ENCODE measurements around the gene HNRNPA3. TPM values are rescaled to one million over a fixed set of nuclear protein-coding genes. Genes with fewer than 3 reads are reported as not detected.

Gene HNRNPA3
- polyA plus RNA-seq, 3 donors: 26.5 to 71.7 (median 43.0) TPM

DNA sequence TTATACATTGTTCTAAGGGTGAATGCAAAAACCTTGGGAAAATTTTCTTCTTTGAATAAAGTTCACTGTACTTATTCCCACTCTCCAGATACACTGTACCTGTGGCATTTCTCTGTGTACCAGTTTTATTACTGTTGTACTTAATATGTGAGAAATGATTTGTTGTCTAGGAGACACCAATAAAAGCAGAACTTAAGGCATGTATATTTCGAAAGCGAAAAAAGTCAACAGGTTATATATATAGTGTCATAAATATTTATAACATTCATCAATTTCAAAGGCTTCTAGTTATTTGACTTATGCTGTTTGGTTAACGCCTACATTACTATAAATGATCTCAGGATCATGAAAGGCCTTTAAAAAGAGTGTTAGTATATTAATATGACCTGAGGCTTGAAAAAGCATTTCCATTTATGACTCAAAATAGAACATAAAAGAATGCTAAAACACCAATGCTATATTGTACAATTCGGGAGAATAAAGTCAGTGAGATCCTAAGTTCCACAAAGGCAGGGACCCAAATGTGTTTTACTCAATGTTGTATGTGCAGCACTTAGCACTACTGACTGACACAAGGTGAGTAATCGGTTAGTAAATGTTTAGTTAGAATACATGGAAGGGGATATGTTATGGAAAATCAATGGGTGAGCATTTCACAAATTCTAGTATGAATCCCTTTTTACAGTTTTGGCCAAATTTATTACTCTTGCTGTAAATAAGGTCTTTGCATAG is 32.2 kb upstream of the HNRNPA3 start:
- no peaks in the 10 kb centered on the region for H3K36me3 Mint-ChIP-seq
- no peaks in the 10 kb centered on the region for H3K4me1 ChIP-seq (ENCODE audit: control insufficient read depth in 1 of 2, insufficient read depth in 2 of 2, low read length in 2 of 2)
- H3K9me3 Mint-ChIP-seq: peaks cover 0 to 2% (median 1%) of the 10 kb centered on the region in 7 donors
- no peaks in the 10 kb centered on the region for H3K9me3 ChIP-seq (replicated peaks in 1 of 2; ENCODE audit: control insufficient read depth in 1 of 2, insufficient read depth in 1 of 2, low read length in 2 of 2)
- H3K4me3 Mint-ChIP-seq: no peak overlapping the region
- intact Hi-C loops (cut with micrococcal nuclease): no loop called here
- WGBS (ENCODE audit: insufficient coverage): no CpG with 5 or more reads among the region's 5 CpGs
- DNase-seq: no peak
- H2AFZ ChIP-seq (ENCODE audit: insufficient read depth, low read depth, low read length, poor library complexity, severe bottlenecking): no peak overlapping the region
- no peaks in the 10 kb centered on the region for H3K4me1 Mint-ChIP-seq
- H3K79me2 ChIP-seq (ENCODE audit: insufficient read depth, low read length): no peaks in the 10 kb centered on the region
- H3K27me3 Mint-ChIP-seq (ENCODE audit: low read depth in 3 of 3): peaks cover 2 to 5% (median 2%) of the 10 kb centered on the region in 3 donors
- no peak overlapping the region for H3K27ac ChIP-seq (ENCODE audit: low read depth in 1 of 2, low read length in 2 of 2)
- H3K27ac Mint-ChIP-seq: no peak overlapping the region
- H4K20me1 ChIP-seq (ENCODE audit: insufficient read depth, low read length): no peaks in the 10 kb centered on the region
- no peak overlapping the region for H3K4me3 ChIP-seq (replicated peaks in 1 of 3; ENCODE audit: low read depth in 2 of 3, low read length in 3 of 3)
- no peak overlapping the region for H3K4me2 ChIP-seq (replicated peaks; ENCODE audit: extremely low read depth, low read length, poor library complexity, severe bottlenecking)
- no peak overlapping the region for H3K9ac ChIP-seq (ENCODE audit: insufficient read depth, low read length, poor library complexity, severe bottlenecking)
- H3K36me3 ChIP-seq (replicated peaks in 1 of 2; ENCODE audit: control insufficient read depth in 1 of 2, insufficient read depth in 2 of 2, low read length in 2 of 2): no peaks in the 10 kb centered on the region
- TF ChIP-seq CTCF (IDR thresholded peaks at IDR 0.05): no peak
- H3K27me3 ChIP-seq (ENCODE audit: control insufficient read depth in 2 of 2, insufficient read depth in 2 of 2, low read length in 2 of 2): no peaks in the 10 kb centered on the region

- H3K27ac Mint-ChIP-seq: no peak overlapping the region
Measured at GRCh38 chr2:177183860-177184259, 28.7 kb upstream of the HNRNPA3 start.

More at GRCh38 chr2:177183860-177184259, 28.7 kb upstream of the HNRNPA3 start:
- no peaks in the 10 kb centered on the region for H3K27me3 ChIP-seq (ENCODE audit: control insufficient read depth in 2 of 2, insufficient read depth in 2 of 2, low read length in 2 of 2)
- H3K4me2 ChIP-seq (replicated peaks; ENCODE audit: extremely low read depth, low read length, poor library complexity, severe bottlenecking): no peak overlapping the region
- H2AFZ ChIP-seq (ENCODE audit: insufficient read depth, low read depth, low read length, poor library complexity, severe bottlenecking): no peak overlapping the region
- Mint-ChIP-seq H3K4me3 (no peak overlapping the region), H3K4me1 (peaks cover 2% of the 10 kb centered on the region), H3K9me3 (peaks cover 0 to 3% (median 1%) of the 10 kb centered on the region in 7 donors), H3K36me3 (no peaks in the 10 kb centered on the region), H3K27me3 (ENCODE audit: low read depth in 3 of 3) (peaks cover 2 to 7% (median 3%) of the 10 kb centered on the region in 3 donors)
- no peak overlapping the region for H3K4me3 ChIP-seq (replicated peaks in 1 of 3; ENCODE audit: low read depth in 2 of 3, low read length in 3 of 3)
- intact Hi-C loops (cut with micrococcal nuclease): no loop called here
- no peaks in the 10 kb centered on the region for H3K9me3 ChIP-seq (replicated peaks in 1 of 2; ENCODE audit: control insufficient read depth in 1 of 2, insufficient read depth in 1 of 2, low read length in 2 of 2)
- no peaks in the 10 kb centered on the region for H3K36me3 ChIP-seq (replicated peaks in 1 of 2; ENCODE audit: control insufficient read depth in 1 of 2, insufficient read depth in 2 of 2, low read length in 2 of 2)
- H3K27ac ChIP-seq (ENCODE audit: low read depth in 1 of 2, low read length in 2 of 2): no peak overlapping the region
- no peak overlapping the region for H3K9ac ChIP-seq (ENCODE audit: insufficient read depth, low read length, poor library complexity, severe bottlenecking)
- TF ChIP-seq CTCF (IDR thresholded peaks at IDR 0.05): no peak
- no peaks in the 10 kb centered on the region for H3K79me2 ChIP-seq (ENCODE audit: insufficient read depth, low read length)
- H4K20me1 ChIP-seq (ENCODE audit: insufficient read depth, low read length): no peaks in the 10 kb centered on the region
- DNase-seq: no peak
- no peaks in the 10 kb centered on the region for H3K4me1 ChIP-seq (ENCODE audit: control insufficient read depth in 1 of 2, insufficient read depth in 2 of 2, low read length in 2 of 2)
